DMS53 treated with DMSO at 0.1 percent for 48 hours (cell line): ENCODE data around the gene THOC6.
"Not testable (repeated sequence)": the region's sequence is repeated elsewhere in the genome, so short reads cannot be mapped to it uniquely, and the experiment has no call there.

Source experiments
- DNase-seq: peaks from one replicate; lab custom pipeline; 2025; ENCODE audit not compliant: unreplicated experiment; lab: John Stamatoyannopoulos, UW

THOC6 gene

GRCh38 chr16:3052571-3053329 lies 28.9 kb downstream of the THOC6 start:
- DNase-seq = not testable (repeated sequence)

GRCh38 chr16:3053330-3053710 lies 29.5 kb downstream of the THOC6 start:
- DNase-seq = not testable (repeated sequence)

- no peak for DNase-seq
Observed at GRCh38 chr16:3054965-3055733, 31.3 kb downstream of the THOC6 start.

- not testable (repeated sequence) for DNase-seq
Observed at GRCh38 chr16:3055734-3056115, 31.9 kb downstream of the THOC6 start.

GRCh38 chr16:3056336-3057180 lies 32.7 kb downstream of the THOC6 start:
- no peak for DNase-seq

GRCh38 chr16:3057181-3058138 lies 33.6 kb downstream of the THOC6 start:
- DNase-seq = no peak

- no peak for DNase-seq
Observed at GRCh38 chr16:3058139-3059030, 34.5 kb downstream of the THOC6 start.

- peak; percentile 32 for DNase-seq
Observed at GRCh38 chr16:3059041-3059722, 35.3 kb downstream of the THOC6 start.

GRCh38 chr16:3059723-3060242 lies 35.9 kb downstream of the THOC6 start:
- no peak for DNase-seq

GRCh38 chr16:3060339-3061127 lies 36.7 kb downstream of the THOC6 start:
- no peak for DNase-seq

- no peak for DNase-seq
Observed at GRCh38 chr16:3062553-3062952, 38.7 kb downstream of the THOC6 start.

- DNase-seq = no peak
Observed at GRCh38 chr16:3063625-3064386, 40.0 kb downstream of the THOC6 start.

- no peak for DNase-seq
Observed at GRCh38 chr16:3065069-3065741, 41.4 kb downstream of the THOC6 start, which contains the start of gene IL32. IL32 (plus strand) TSS chr16:3065640; CDS start chr16:3065812, 172 bp downstream.

- no peak for DNase-seq
Observed at GRCh38 chr16:3065742-3066439, 42.1 kb downstream of the THOC6 start.

- no peak for DNase-seq
Observed at GRCh38 chr16:3066440-3066748, 42.6 kb downstream of the THOC6 start.

- DNase-seq = no peak
Observed at GRCh38 chr16:3068487-3068886, 44.7 kb downstream of the THOC6 start.
